ENCODE measurements around the gene FBLN2. TPM values are rescaled to one million over a fixed set of nuclear protein-coding genes. Genes with fewer than 3 reads are reported as not detected.
A peak's percentile ranks its signal among the peaks of the same experiment; 100 is the strongest.

The FBLN2 gene
- total RNA-seq, 4 donors from 2014 or later: 75.7 to 159 (median 89.8) TPM

DNA sequence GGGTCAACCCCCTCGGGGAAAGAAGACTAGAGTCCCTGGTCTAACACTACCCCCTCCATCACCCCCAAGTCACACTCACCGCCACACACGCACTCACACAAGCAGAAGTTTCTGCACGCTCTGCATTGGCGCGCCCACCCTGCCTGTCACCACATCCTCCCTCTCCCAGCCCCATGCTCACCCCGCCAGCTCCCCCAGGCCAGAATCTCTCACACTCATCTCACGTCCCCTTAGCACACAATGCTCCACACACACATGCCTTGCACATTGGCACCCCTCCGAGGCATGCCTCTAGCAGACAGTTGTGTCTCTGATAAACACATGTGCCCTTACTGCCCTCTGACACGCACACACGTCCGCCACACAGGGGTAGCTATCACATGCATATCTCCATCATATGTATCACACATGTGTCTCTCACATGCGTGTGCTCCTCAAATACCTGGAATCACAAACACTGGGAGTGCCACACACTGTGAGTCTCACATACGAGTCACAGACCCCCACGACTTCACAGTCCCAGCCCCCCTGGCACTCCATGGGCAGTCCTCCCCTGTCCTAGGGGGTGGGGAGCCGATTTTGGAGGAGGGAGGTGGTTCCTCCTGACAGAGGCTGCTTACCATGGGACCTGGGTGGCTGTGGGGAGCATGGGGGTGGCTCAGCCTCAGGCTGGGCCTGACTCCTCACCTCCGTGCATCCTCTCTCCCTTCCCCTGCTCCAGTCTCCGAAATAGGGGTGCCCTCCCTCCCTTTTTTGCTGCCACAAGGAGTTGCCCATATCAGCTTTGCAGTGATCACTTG lies 898 bp downstream of the FBLN2 start:
- peaks cover 0 to 13% of the 10 kb centered on the region in 2 donors for H3K4me1 ChIP-seq
- no peaks in the 10 kb centered on the region for H3K9me3 ChIP-seq
- WGBS, 2 donors: 81 to 84% methylated on average over 17 to 18 of the region's 18 CpGs
- DNase-seq: no peak
- no peaks in the 10 kb centered on the region for H3K36me3 ChIP-seq
- H3K4me3 ChIP-seq (replicated peaks in 1 of 3): peak overlapping the region in 1 of 3 donors; percentile 32
- no peak for TF ChIP-seq POLR2A (IDR thresholded peaks at IDR 0.05)
- TF ChIP-seq, protein P1, sequence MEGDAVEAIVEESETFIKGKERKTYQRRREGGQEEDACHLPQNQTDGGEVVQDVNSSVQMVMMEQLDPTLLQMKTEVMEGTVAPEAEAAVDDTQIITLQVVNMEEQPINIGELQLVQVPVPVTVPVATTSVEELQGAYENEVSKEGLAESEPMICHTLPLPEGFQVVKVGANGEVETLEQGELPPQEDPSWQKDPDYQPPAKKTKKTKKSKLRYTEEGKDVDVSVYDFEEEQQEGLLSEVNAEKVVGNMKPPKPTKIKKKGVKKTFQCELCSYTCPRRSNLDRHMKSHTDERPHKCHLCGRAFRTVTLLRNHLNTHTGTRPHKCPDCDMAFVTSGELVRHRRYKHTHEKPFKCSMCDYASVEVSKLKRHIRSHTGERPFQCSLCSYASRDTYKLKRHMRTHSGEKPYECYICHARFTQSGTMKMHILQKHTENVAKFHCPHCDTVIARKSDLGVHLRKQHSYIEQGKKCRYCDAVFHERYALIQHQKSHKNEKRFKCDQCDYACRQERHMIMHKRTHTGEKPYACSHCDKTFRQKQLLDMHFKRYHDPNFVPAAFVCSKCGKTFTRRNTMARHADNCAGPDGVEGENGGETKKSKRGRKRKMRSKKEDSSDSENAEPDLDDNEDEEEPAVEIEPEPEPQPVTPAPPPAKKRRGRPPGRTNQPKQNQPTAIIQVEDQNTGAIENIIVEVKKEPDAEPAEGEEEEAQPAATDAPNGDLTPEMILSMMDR (IDR thresholded peaks at IDR 0.05): no peak
- intact Hi-C loops (cut with DNase I): no loop called here
- H3K27ac ChIP-seq: peak overlapping the region; percentile 28 to 58 (median 29)
- H3K27me3 ChIP-seq: no peaks in the 10 kb centered on the region

DNA sequence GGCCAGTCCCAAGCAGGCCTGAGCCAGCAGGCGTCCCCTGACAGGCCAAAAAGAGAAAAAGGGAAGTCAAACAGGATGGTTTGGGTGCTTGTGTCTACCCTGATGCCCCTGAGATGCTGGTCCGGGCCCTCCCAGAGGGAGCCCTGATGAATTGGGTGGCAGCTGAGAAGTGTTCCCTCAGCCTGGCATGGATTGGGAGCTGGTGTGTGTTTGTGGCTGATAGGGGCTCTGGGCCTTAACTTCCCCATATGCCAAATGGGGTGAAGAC lies 1.4 kb downstream of the FBLN2 start:
- intact Hi-C loops (cut with DNase I): no loop called here
- Histone ChIP-seq H3K9me3 (no peaks in the 10 kb centered on the region), H3K36me3 (no peaks in the 10 kb centered on the region), H3K27me3 (no peaks in the 10 kb centered on the region), H3K4me1 (peaks cover 0 to 13% of the 10 kb centered on the region in 2 donors), H3K27ac (peak overlapping the region in 2 of 3 donors; percentile 10 to 28), H3K4me3 (replicated peaks in 1 of 3) (no peak overlapping the region)
- WGBS, 2 donors: 72 to 100% methylated on average over 1 to 2 of the region's 2 CpGs
- no peak for TF ChIP-seq POLR2A (IDR thresholded peaks at IDR 0.05)
- TF ChIP-seq, protein P1 (IDR thresholded peaks at IDR 0.05): no peak
- no peak for DNase-seq

DNA sequence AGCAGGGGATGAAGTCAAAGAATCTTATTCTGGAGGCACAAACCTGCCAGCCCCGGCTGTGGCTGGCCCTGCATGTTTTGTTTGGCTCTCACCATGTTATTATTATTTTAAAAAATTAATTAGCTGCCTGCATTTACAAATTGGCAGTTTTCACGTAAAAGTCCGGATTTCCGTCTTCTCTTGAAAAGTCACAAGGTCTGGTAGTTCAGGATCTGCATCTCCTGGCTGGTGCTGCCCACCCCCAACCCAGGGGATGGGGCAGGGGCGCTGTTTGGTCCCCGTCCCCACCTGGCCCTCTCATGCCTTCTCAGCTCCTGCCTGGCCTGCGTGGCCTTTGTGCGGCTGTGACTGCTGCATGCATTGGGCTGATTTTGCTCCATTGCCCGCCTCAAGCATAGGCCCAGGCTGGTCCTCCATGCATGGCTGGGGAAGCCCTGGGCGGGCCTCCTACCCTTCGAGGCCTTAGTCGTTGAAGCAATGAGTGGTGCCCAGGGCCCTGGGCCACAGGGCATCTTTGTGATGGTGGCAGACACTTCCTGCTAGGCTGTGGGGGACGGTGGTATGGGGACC lies 2.0 kb downstream of the FBLN2 start:
- Histone ChIP-seq H3K36me3 (no peaks in the 10 kb centered on the region), H3K27ac (no peak overlapping the region), H3K27me3 (no peaks in the 10 kb centered on the region), H3K4me3 (replicated peaks in 1 of 3) (no peak overlapping the region), H3K9me3 (no peaks in the 10 kb centered on the region), H3K4me1 (peaks cover 0 to 15% of the 10 kb centered on the region in 2 donors)
- WGBS, 2 donors: 80 to 83% methylated on average over 12 to 13 of the region's 13 CpGs
- DNase-seq: no peak
- intact Hi-C loops (cut with DNase I): no loop called here
- TF ChIP-seq, protein P1 (IDR thresholded peaks at IDR 0.05): no peak
- TF ChIP-seq POLR2A (IDR thresholded peaks at IDR 0.05): no peak

DNA sequence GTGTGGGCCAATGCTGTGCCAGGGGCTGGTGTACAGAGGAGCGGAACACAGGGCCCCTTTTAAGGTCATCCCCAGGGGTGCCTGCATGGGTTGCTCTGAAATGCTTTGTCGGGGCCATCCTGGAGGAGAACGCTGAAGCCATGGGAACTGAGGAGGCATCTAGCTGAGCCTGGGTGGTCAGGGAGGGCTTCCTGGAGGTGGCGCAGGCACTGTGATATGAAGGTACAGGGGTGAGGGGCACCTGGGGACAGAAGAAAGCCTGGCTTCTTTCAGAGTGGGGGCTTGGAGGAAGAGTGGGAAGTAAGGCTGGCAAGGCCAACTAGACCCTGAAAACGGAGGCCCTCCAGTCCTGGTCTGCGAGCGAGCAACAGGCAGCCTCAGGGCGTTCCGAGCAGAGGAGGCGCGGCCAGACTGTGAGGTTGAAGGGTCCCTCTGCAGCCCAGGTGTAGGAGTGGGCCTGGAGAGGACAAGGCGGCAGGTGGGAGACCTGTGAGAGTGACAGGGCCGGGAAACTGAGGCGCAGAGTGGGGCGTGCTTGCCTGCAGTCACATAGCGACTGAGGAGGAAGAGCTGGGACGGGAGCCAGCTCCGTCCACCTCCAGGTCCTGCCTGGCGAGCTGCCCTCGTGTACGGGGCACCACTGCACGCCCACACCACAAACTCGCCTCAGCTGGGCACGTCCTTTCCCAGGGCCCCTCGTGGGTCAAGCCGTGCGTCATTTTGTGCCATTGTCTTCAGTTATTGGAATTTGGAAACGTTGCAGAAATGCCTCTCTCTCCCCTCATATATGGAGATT lies 4.1 kb downstream of the FBLN2 start:
- Histone ChIP-seq H3K27me3 (no peaks in the 10 kb centered on the region), H3K27ac (no peak overlapping the region), H3K4me1 (peaks cover 0 to 17% of the 10 kb centered on the region in 2 donors), H3K9me3 (no peaks in the 10 kb centered on the region), H3K4me3 (replicated peaks in 1 of 3) (no peak overlapping the region), H3K36me3 (no peaks in the 10 kb centered on the region)
- TF ChIP-seq POLR2A (IDR thresholded peaks at IDR 0.05): no peak
- TF ChIP-seq, protein P1 (IDR thresholded peaks at IDR 0.05): no peak
- DNase-seq: no peak
- intact Hi-C loops (cut with DNase I): no loop called here
- WGBS, 2 donors: 63 to 70% methylated on average over 27 to 28 of the region's 28 CpGs
